HG02571 (cell line): ENCODE measurements around the gene SMIM29.
"Not testable (repeated sequence)": the region's sequence is repeated elsewhere in the genome, so short reads cannot be mapped to it uniquely, and the experiment has no call there.

Experiments
- ATAC-seq: cut with Tn5 transposase; IDR thresholded peaks from one replicate; pipeline ENCODE4 v1.9.1; 2021; ENCODE audit warnings: mild to moderate bottlenecking, moderate library complexity; ENCODE audit not compliant: unreplicated experiment

The SMIM29 gene

DNA sequence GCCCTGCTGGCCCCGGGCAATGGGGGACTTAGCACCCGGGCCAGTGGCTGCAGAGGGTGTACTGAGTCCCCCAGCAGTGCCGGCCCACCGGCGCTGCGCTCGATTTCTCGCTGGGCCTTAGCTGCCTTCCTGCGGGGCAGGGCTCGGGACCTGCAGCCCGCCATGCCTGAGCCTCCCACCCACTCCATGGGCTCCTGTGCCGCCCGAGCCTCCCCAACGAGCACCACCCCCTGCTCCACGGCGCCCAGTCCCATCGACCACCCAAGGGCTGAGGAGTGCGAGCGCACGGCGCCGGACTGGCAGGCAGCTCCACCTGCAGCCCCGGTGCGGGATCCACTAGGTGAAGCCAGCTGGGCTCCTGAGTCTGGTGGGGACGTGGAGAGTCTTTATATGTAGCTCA is 20.3 kb upstream of the SMIM29 start:
- not testable (repeated sequence) for ATAC-seq

DNA sequence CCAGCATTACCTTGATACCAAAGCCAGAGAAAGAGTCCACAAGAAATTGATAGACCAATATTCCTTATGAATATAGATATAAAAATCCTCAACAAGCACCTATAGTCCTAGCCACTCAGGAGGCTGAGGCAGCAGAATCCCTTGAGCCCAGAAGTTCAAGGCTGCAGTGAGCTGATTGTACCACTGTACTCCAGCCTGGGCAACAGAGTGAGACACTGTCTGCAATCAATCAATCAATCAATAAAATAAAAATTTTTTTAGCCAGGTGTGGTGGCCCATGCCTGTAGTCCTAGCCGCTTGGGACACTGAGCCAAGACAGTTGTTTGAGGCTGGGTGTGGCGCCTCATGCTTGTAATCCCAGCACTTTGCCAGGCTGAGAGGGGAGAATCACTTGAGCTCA is 18.9 kb upstream of the SMIM29 start:
- no peak for ATAC-seq

DNA sequence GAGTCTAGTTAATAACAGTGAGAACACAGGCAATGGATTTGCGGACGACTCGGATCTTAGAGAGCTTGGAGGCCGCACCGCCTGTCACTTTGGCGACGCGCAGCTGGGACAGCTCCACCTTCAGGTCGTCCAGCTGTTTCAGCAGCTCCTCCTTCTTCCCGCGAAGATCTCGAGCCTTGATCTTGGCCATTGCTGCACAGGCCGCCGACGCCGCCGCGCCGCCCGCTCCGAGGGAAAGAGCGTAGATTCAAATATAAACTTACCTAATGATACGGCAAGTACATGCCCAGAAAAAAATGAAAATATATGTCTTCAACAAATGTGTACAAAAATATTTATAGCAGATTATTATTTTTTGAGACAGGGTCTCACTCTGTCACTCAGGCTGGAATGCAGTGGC is 14.7 kb upstream of the SMIM29 start:
- not testable (repeated sequence) for ATAC-seq

DNA sequence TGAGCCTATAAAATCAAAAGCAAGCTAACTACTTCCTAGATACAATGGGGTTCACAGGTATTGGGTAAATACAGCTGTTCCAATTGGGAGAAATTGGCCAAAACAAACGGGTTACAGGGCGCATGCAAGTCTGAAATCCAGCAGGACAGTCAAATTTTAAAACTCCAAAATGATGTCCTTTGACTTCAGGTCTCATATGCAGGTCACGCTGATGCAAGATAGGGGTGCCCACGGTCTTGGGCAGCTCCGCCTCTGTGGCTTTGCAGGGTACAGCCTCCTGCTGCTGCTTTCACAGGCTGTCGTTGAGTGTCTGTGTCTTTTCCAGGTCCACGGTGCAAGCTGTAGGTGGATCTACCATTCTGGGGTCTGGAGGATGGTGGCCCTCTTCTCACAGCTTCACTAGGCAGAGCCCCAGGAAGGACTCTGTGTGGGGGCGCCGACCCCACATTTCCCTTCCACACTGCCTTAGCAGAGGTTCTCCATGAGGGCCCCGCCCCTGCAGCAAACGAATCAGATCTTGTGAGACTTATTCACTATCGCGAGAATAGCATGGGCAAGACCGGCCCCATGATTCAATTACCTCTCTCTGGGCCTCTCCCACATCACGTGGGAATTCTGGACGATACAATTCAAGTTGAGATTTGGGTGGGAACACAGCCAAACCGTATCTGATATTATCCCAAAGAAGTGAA is 11.9 kb upstream of the SMIM29 start:
- no peak for ATAC-seq

DNA sequence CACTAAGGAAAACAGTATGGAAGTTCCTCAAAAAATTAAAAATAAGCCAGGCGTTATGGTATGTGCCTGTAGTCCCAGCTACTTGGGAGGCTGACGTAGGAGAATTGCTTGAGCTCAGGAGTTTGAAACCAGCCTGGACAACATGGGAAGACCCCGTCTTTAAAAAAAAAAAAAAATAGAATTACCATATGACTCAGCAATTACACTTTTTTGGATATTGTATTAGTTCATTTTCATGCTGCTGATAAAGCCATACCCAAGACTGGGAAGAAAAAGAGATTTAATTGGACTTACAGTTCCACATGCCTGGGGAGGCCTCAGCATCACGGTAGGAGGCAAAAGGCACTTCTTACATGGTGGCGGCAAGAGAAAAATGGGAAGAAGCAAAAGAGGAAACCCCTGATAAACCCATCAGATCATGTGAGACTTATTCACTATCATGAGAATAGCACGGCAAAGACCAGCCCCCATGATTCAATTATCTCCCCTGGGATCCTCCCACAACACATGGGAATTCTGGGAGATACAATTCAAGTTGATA is 10.8 kb upstream of the SMIM29 start:
- ATAC-seq, result no peak

DNA sequence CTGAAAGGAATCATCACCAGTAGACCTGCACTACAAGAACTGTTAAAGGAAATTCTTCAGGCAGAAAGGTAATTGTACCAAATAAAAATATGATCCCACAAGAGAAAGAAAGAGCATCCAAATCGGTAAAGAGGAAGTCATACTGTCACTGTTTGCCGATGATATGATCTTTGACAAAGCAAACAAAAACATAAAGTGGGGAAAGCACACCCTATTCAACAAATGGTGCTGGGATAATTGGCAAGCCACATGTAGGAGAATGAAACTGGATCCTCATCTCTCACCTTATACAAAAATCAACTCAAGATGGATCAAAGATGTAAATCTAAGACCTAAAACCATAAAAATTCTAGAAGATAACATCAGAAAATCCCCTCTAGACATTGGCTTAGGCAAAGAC is 3.6 kb upstream of the SMIM29 start:
- not testable (repeated sequence) for ATAC-seq

DNA sequence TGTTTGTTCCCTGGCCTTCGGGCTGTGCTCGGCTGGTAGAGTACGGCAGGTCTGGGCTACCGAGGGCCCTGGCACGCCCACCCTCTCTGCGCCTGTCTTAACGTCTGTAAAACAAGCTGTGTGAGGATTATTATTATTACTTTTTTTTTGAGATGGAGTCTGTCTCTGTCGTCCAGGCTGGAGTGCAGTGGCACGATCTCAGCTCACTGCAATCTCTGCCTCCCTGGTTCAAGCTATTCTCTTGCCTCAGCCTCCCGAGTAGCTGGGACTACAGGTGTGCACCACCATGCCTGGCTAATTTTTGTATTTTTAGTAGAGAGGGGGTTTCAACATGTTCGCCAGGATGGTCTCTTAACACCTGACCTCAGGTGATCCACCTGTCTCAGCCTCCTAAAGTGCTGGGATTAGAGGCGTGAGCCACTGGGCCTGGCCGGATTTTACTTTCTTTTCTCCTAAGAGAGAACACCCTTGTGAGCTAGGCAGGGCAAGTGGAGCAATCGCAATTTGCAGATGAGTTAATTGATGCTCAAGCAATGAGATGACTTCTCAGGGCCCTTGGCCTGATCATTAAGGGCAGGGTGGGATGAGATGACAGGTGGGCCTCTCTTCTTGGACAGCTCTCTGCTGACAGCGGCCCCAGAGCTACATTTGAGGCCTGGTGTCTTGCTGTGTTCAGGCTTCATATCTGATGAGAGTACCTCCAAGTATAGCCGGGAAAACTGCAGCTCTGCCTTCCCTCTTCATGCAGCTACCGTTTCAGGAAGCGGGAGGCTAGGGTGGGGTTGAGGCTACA is 859 bp upstream of the SMIM29 start:
- peak; percentile 16 for ATAC-seq

DNA sequence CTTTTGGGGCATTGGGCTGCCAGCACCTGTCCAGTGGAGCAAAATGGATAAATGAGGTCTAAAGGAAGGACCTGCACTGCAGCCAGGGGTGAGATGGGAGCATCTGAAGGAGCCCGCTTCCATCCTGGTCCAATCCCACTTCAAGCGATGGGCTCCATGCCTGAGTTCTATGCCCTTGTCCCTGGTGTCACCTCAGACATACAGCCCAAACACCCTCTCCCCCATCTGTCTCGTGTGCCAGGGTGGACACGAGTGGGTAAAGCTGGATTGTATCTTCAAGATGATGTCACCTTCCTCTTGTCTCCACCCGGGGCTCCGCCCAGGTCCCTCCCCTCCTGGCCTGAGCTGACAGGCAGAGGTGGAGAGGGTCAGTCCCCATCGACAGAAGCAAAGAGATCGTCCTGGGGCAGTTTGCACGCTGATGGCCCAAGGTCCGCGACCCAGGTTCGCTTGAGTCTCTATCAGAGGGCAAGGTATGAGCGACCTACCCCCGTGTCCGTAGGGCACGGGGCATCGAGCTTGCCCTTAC is 544 bp downstream of the SMIM29 start:
- ATAC-seq, result peak; percentile 15

DNA sequence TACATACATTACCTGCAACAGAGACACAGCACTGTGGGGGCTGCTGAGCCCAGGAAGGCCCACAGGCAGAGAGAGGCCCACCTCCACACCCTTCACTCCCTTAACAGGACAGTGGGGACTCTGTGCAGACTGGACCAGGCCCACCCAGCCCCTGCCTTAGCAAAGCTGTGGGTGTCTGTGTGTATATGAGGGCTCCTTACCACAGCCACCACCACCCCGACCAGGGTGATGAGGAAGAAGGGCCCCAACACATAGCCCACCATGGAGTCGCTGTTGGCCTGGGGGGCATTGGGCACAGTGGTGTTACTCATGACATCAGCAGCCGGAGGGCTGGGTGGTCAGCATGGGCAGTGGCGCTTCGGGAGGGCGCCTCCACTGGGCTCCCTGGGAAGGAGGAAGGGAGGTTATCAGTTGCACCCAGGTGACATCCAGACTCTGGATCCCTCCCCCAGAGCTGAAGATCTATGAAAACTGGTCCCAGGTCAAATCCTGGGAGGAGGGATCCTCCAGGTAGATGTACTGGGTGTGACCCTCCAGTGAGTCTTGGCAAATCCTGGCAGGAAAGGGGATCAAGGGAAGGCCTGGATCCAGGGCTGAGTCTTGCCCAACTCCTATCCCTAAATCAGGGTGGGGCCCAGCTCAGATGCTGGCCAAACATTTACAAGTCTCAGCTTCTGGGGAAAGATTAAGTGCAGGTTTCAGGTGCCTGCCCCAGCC is 1.2 kb downstream of the SMIM29 start:
- no peak for ATAC-seq

DNA sequence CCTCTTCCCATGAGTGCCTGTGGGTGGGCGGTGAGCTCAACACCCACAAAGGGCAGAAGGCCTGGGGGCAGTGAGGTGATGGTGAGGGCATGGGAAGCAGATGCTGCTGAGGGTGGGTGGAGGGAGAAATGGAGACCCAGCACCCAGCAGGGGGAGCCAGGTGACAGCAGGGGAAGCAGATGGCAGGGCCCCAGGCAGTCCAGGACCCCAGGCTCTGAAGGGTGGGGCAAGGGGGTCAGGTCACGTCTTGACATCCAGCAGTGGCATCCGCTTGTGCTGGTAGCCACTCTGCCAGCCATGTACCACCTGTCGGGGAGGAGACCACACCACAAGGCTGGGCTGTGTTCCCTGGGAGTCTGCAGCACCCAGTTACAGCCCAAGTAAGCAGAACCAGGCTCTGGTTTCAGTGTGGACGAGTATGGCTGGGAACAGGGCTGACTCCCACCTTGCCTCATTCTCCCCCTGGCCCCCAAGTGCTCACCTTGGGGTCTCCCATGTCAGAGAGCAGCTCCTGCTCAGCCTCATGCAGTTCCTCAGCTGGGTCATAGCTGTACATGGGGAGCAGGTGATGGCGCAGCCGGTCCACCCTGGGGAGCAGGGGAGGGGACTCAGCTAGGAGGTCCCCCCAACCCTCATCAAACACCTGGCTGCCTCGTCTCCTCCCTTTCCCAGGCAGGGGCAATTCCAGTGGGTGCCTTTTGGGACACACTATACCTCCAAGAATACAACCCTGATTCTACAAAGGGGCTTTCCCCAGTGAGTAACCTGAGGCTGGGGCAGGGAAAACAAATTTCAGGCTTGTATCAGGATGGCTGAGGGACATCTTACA is 2.0 kb downstream of the SMIM29 start:
- no peak for ATAC-seq

DNA sequence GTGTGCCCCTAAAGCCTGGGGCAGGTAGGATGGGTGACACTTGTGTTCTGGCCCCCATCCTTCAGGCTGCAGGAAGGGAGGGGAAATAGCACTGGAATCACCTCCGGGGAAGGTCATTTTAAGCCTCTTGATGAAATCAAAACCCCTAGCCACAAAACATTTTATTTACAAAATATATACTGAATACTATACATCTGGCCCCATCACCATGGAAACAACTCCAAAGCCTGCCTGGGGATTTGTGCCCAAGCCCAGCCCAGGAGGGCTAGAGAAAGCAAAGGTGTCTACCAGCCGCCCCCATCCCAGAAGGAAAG is 2.6 kb downstream of the SMIM29 start:
- no peak for ATAC-seq

DNA sequence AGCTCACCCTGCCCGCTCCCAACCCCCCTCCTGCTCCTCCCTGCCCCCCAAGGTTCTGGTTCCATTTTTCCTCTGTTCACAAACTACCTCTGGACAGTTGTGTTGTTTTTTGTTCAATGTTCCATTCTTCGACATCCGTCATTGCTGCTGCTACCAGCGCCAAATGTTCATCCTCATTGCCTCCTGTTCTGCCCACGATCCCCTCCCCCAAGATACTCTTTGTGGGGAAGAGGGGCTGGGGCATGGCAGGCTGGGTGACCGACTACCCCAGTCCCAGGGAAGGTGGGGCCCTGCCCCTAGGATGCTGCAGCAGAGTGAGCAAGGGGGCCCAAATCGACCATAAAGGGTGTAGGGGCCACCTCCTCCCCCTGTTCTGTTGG is 3.1 kb downstream of the SMIM29 start:
- not testable (repeated sequence) for ATAC-seq

DNA sequence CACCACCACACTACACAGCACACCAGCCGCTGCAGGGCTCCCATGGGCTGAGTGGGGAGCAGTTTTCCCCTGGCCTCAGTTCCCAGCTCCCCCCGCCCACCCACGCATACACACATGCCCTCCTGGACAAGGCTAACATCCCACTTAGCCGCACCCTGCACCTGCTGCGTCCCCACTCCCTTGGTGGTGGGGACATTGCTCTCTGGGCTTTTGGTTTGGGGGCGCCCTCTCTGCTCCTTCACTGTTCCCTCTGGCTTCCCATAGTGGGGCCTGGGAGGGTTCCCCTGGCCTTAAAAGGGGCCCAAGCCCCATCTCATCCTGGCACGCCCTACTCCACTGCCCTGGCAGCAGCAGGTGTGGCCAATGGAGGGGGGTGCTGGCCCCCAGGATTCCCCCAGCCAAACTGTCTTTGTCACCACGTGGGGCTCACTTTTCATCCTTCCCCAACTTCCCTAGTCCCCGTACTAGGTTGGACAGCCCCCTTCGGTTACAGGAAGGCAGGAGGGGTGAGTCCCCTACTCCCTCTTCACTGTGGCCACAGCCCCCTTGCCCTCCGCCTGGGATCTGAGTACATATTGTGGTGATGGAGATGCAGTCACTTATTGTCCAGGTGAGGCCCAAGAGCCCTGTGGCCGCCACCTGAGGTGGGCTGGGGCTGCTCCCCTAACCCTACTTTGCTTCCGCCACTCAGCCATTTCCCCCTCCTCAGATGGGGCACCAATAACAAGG is 3.6 kb downstream of the SMIM29 start:
- not testable (repeated sequence) for ATAC-seq

DNA sequence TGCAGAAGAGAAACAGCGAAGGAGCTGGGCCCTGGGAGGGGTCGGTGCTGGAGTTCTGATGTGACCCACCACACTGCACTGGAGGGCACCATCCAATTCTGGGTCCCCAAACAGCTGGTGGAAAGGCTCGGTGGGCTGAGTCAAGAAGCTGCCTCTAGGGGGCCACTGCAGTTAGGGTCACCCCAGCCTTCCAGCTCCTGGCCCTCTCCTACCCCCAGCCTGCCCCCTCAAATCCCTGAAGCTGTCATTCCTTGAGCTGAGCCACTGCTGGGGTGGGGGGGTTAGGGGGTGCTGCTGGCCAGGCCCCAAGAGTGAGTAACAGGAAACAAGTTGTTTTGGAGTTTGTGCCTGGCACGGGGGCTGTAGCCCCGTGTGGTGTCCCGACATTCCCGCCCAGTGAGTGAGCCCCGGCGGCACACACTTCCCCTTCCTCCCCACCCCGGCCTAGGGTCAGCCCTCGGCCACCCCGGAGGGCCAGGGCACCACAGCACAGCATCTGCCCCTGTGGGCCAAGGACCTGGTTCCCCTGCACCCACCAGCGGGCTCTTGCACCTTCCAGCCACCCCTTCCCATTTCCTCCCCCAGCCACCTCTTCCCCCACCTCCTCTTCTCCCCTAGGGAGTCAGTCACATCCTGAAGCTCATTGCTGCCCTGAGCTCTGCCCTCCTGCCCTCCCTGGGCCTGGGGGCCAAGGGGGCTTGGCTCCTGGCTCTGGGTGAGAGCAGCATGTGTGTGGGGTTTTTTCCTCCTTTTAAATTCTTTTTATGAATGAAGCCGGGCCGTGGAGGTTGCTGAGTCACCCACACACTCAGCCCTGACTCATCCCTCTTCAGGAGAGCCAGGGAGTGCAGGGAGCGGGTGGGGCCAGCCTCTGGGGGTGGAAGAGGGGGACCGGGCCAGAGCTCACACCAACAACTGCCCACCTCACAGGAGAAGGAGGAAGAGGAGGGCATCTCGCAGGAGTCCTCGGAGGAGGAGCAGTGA is 4.6 kb downstream of the SMIM29 start:
- no peak for ATAC-seq

DNA sequence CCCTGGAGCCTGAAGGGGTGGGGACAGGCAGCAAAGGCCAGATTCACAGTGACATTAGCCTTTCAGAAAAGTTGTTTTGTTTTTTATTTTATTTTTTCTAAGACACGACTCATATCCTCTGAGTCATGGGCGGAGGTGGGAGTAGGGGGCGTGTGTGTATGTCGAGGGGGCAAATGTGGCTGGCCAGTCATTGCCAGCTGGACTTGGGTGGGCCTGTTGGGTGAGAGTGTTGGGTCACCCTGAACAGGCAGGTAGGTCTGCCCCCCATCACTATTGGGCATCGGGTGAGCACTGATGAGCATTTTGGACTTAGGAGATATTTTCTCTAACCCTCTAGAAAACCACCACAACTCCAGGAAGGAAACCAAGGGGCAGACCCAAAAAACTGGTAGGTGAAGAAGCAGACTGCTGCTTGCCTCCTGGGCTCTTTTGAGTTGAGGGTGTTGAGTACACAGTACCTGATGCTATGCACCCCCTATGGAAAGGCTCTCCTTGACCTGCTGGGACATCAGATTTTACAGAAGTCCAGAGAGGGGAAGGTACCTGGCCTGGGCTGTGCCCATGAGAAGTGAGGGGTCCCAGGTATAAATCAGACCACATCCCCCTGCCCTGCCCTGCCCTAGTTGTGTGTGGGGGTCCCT is 5.6 kb downstream of the SMIM29 start:
- no peak for ATAC-seq

DNA sequence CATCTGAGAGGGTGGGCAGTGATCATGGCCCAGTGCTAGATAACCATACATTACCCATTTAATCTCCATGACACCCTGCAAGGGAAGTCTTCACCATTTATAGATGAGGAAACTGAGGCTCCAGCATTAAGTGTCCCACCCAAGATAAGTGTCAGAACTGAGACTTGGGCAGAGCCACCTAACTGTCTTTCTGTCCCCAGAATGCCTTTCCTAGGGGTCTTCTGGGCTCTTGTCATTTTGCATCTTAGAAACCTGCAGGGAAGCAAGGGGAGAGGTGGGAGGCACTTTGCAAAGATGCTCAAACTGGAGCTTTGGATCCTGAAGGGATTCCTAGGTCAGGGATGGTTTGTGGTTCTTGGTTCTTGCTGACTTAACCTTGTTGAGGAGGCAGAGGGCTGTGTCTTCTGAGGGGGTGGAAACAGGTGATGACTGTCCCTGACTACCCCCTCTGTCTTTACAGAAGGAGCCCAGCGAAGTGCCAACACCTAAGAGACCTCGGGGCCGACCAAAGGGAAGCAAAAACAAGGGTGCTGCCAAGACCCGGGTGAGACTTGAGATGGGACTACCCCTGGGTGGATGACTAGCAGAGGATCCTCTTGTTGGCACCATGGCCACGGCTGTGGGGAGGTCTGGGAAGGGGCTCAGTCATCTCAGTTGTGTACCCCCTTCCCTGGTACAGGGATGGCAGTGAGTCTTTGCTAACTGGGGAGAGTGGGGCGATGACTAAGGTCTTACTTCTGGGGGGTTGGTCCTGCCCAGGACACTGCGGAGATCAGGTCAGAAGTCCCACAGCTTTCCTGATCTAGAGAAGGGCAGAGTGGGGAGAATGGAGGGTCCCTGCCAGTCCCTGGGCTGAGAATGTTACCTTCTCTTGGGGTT is 6.3 kb downstream of the SMIM29 start:
- no peak for ATAC-seq
